NCI-H2196 treated with DMSO at 0.1 percent for 48 hours (cell line): ENCODE measurements around the gene CBL.

Source experiments
- DNase-seq: peaks from one replicate; lab custom pipeline; 2025; ENCODE audit not compliant: unreplicated experiment; lab: John Stamatoyannopoulos, UW

CBL gene

DNA sequence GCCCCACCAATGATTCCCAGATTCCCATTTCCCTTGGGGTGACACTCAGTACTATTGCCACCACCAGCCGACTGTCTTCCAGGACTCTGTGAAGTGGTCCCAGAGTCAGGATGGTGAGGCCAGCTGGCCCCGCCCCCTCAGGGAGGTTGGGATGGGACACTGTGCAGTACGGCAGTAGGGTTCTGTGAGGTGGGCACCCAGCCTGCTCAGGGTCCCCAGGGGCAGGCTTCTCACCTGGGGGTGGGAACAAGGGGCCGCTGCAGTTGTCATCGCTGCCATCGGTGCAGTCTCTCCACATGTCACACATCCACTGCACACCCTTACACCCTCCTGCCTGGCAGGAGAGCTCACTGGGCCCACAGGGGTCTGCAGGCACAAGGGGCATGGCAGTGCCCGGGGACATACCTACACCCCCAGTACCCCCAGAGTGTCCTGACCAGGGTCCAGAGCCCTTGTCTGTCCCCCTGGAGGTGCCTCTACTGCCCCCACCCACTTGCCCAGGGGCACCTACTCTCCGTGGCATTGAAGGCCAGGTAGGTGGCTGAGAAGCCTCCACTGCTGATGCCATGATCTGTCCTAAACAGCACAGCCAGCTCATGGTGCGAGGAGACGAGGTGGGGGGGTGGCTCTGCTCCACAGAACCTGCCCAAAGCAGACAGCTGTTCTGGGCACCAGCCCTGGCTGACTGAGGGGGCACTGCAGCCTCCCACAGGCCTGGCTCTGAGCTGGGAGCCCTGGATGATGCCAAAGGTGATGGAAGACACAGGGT lies 136.4 kb downstream of the CBL start:
- no peak for DNase-seq

DNA sequence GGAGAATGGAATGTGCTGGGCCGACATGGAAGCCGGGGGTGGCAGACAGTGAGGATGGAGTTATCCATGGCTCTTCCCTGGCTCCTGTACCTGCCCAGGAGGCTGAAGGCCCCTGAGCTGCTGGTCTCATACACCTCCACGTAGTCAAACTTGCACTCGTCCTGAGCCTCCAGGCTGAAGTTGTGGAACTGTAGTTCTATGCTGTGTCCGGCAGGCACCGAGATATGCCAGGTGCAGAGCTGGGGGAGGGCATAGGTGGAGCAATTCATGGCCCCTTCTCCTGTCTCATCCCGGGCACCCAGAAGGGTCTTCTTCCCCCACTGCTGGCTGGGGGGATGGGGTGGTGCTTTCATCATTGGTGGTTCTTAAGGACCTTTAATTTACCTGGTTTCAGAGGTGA lies 137.6 kb downstream of the CBL start:
- no peak for DNase-seq

DNA sequence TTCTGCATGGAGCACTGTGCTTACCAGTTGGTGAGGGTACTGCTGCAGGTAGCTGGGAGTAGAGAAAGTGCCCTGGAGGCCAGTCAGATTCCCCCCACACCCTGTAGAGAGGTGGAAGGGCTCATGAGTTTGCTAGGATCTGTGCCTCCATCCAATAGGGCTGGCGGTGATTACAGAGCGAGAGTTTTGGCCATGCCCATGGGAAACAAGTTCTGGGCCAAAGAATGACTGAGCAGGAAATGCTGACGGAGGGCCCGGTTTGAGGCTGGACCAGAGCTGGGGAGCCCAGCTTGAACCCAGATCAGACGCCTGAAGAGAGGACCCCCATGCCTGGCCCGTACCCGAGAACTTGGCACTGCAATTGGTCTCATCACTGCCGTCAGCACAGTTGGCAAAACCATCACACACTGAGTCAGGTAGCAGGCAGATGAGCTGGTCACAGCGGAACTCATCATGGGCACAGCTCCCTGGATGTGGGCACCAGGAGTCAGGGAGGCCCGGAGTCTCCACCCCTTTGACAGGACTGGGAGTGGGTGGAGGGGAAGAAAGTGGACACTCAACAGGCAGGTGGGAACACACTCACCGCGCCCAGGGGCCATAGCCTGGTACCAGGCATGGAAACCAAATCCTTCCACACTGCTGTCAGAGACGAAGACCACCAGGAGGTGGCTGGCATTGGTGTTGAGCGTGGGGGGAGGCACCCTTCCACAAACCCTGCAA lies 138.3 kb downstream of the CBL start:
- no peak for DNase-seq

- DNase-seq: no peak
Measured at GRCh38 chr11:119345685-119346084, 139.5 kb downstream of the CBL start.

DNA sequence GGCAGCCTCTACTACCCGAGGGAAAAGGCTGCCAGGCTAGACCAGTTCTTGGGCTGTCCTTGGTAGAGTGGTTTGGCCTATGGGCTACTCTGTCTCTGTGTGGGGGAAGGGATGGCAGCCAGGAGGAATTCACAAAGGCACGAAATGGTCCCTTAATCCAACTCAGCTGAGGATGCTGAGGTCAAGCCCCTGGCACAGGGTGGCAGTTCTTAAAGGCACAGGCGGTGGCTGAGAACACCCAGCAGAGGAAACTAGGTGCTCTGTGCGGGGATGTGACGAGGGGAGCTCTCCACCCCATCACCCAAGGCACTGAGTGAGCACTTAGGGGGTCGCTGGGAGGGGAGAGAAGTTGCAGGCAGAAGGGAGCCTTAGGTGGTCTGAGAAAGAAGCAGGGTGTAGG lies 140.5 kb downstream of the CBL start, which contains the start of gene MFRP:
Gene MFRP, minus strand, starts transcription at position 101 of the 400 bp plus-strand sequence. CDS start 192 bp downstream, outside the sequence.
- no peak for DNase-seq

DNA sequence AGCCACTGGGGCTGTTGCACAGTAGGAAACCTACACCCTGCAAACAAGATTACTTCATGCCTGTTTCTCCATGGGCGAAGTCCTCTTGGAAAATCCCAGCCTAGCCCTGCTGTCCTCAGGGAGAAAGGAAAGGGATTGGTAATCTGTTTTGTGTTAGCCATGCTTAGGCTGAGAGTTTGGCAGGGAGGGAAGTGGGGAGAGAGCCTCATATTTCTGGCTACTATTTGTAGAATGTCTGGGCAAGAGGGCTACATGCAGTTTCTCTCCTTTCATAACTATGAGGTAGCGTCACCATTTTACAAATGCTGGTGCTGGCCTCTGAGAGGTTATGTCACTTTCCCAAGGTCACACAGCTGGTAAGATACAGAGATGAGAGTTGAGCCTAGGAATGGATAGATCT lies 141.1 kb downstream of the CBL start:
- DNase-seq: no peak

GRCh38 chr11:119347940-119348605 lies 141.9 kb downstream of the CBL start:
- DNase-seq: no peak

DNA sequence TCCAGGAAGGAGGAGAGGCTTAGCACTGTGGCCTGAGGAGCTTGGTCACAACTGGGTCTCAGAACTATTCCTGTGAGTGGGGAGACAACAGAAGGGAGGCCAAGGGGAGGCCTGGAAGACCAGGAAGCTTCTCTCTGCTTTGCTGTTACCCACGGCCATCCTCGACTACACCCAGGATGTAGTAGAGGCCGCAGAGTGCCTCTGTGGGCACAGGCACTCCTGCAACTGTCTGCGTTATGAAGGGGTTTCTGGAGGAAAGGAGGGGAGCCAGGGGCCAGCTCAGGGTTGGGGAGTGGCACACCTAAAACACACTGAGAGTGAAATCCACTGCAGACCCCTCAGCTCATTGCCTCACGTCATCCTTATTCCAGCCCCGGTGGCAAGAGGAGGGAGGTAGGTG lies 144.2 kb downstream of the CBL start:
- no peak for DNase-seq

DNA sequence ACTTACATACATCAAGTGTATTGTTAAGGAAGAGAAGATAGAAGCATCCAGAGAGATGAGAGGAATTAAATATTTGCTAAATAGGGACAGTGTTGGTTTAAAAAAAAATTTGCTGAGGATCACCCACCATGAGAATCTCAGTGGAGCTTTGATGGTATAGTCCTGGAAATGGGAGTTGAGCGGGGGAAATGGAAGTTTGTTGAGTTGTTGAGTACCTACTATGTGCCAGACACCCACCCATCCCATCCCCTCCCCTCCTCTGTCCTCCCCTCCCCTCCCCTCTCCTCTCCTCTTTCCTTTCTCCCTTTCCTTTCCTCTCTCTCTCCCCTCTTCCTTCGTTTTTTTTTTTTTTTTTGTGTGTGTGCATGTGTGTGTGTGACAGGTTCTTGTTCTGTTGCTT lies 145.1 kb downstream of the CBL start:
- no peak for DNase-seq

- peak; percentile 74 for DNase-seq
Measured at GRCh38 chr11:119352857-119353260, 146.7 kb downstream of the CBL start.

DNA sequence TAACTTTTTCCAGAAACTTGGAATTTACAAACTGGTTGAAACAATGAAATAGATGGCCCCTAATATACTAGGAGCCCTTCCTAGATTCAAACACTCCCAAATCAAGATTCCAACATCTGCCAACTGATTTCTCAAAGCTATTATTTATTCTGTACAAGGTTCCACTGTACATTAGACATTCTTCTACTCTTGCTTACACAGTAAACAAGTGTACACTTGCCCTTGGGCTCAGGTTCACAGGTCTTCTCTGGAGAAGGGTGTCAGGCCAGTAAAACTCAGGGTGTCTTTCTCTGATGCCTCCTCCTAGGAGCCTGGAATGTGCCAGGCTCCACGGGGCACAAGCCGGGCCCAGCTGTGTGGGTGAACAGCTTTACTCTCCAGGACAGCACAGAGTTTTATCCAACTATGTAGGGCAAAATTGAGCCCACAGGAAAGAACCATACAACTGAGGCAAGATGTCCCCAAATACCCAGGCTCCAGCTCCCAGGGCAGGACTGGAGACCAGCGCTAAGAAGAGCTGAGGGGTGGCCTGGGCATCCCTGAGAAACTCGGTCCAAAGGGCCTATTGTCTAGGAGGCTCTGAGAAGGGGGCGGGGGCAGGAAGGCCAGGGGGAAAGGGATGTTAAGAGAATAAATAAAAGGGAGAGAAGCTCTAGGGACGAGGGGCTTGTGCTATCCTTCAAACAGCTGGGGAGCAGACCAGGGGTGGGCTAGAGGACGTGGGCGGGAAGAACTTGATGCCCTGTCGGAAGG lies 149.1 kb downstream of the CBL start:
- no peak for DNase-seq

GRCh38 chr11:119356349-119357031 lies 150.4 kb downstream of the CBL start:
- no peak for DNase-seq

GRCh38 chr11:119357074-119357473 lies 150.9 kb downstream of the CBL start:
- no peak for DNase-seq
